H1 (cell line): Measurements from ENCODE around the gene CTXN1. TPM values are rescaled to one million over a fixed set of nuclear protein-coding genes. Genes with fewer than 3 reads are reported as not detected.

Experiments used
- ASH2L ChIP-seq: fragments of 200-600, 300-600 bp; sonication (generic); IDR thresholded peaks from one replicate; pipeline ENCODE4 v1.7.1; 2017; ENCODE audit warnings: low read length
- CEBPB ChIP-seq: IDR thresholded peaks from 2 replicates; pipeline ENCODE4 v1.6.1; 2012; ENCODE audit warnings: low read depth, low read length
- CHD1 ChIP-seq: IDR thresholded peaks from 2 replicates; pipeline ENCODE4 v1.6.1; 2012; ENCODE audit warnings: low read depth, low read length, improper control_type of control experiment
- CHD7 ChIP-seq: fragments of 300-600 bp; sonication (generic); IDR thresholded peaks from 2 replicates; pipeline ENCODE4 v1.7.1; 2012; ENCODE audit warnings: low read length, moderate library complexity, mild to moderate bottlenecking, inconsistent platforms; ENCODE audit not compliant: insufficient replicate concordance
- GTF2F1 ChIP-seq: IDR thresholded peaks from 2 replicates; pipeline ENCODE4 v1.6.1; 2012; ENCODE audit warnings: low read depth, low read length, improper control_type of control experiment, borderline replicate concordance
- KDM5A ChIP-seq: fragments of 200-600 bp; IDR thresholded peaks from 2 replicates; pipeline ENCODE4 v1.7.1; 2012; ENCODE audit warnings: mild to moderate bottlenecking, low read length, inconsistent platforms, mixed read lengths
- SP4 ChIP-seq: IDR thresholded peaks from 2 replicates; pipeline ENCODE4 v1.6.1; 2012; ENCODE audit warnings: low read length, inconsistent platforms
- SRF ChIP-seq: IDR thresholded peaks from 2 replicates; pipeline ENCODE4 v1.6.1; 2011; ENCODE audit warnings: mild to moderate bottlenecking, low read depth, low read length, moderate library complexity
- TCF12 ChIP-seq: IDR thresholded peaks from 2 replicates; pipeline ENCODE4 v1.6.1; 2011; ENCODE audit warnings: low read depth, mild to moderate bottlenecking, low read length
- polyA plus RNA-seq, 7 experiments: library from polyadenylated mRNA; depleted of rRNA in 3 of 7; stranded (reverse) in 5 of 7; unstranded in 2 of 7; fragments of >200 nt in 5 of 7; fragments of 200-250 nt in 2 of 7; gene quantifications; 1 replicate in 5 of 7; 2 replicates in 1 of 7; 4 replicates in 1 of 7; pipeline versions ENCODE4 v1.2.1 to v1.2.3, GENCODE V29; 2011 to 2013; ENCODE audit warnings: missing spikeins in 2 of 7, mixed read lengths in 2 of 7
- total RNA-seq: library from RNA; stranded (reverse); fragmentation: NEBNext Ultra II Directional; extraction: Animal tissue kit (Norgen Biotek cat#: 25700); gene quantifications from 2 replicates; pipeline ENCODE4 v1.2.1, GENCODE V29; 2021
- TF ChIP-seq, protein P1 (sequence below): IDR thresholded peaks from 2 replicates; pipeline ENCODE4 v1.6.1; 2012; ENCODE audit warnings: low read length, inconsistent platforms

CTXN1 gene
- total and polyA plus RNA-seq, 2 of the 8 experiments (the other 6 are each of a cell fraction or from before 2014, with no cell fraction given), result 16.4 to 58.0 TPM

DNA sequence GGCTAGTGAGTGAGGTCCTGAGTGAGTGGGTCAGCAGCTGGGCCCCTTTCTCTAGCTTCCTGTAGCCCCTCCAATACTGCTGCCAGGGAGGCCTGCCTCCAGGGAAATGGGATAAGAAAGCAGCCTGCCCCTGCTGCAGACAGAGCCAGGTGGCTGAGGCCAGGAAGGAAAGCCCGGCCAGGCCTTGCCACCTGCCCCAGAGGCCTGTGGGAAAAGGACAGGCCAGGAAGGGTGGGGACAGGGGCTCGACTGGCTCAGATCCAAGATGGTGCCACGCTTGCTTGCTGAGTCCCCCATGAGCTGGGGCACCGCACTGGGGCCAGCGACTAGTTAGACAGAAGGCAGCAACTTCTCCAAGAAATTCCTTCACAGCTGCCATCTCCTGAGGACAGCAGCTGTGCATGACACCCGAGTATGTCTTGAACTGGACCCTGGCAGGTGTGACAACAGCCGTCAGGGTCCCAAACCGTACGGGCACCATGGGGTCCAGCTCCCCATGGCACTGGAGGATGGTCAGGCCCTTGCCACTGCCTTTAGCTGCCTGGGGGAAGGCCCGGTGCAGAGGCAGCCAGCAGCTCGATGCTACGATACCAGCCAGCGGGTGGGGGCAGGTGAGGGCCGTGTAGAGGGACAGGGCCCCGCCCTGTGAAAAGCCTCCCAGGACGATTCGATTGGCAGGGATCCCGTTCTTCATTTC is 46.7 kb downstream of the CTXN1 start (continued):
- TF ChIP-seq CHD7, result no peak
- TF ChIP-seq, protein P1, sequence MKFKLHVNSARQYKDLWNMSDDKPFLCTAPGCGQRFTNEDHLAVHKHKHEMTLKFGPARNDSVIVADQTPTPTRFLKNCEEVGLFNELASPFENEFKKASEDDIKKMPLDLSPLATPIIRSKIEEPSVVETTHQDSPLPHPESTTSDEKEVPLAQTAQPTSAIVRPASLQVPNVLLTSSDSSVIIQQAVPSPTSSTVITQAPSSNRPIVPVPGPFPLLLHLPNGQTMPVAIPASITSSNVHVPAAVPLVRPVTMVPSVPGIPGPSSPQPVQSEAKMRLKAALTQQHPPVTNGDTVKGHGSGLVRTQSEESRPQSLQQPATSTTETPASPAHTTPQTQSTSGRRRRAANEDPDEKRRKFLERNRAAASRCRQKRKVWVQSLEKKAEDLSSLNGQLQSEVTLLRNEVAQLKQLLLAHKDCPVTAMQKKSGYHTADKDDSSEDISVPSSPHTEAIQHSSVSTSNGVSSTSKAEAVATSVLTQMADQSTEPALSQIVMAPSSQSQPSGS, result no peak
- TF ChIP-seq SRF, result no peak
- no peak for TF ChIP-seq CEBPB
- TF ChIP-seq CHD1, result no peak
- TF ChIP-seq GTF2F1, result no peak
- no peak for TF ChIP-seq KDM5A
- no peak for TF ChIP-seq TCF12
- TF ChIP-seq ASH2L, result no peak
- no peak for TF ChIP-seq SP4
